Limb (tissue), 2 donors: ENCODE measurements around the gene SARS2.
"Not testable (repeated sequence)": the region's sequence is repeated elsewhere in the genome, so short reads cannot be mapped to it uniquely, and the experiment has no call there.

Experiments used
- DNase-seq, 2 donors: peaks; one replicate each; pipeline ENCODE4 v3.0.0-alpha.2; 2016; ENCODE audit errors: extremely low spot score in 2 of 2

The SARS2 gene

GRCh38 chr19:38929929-38930775 lies at the start of gene SARS2:
SARS2 (minus strand) TSS chr19:38930763; CDS start chr19:38930736, 27 bp downstream.
- peak; percentile 94 to 98 for DNase-seq

- no peak for DNase-seq
Measured at GRCh38 chr19:38979812-38980211, 49.2 kb upstream of the SARS2 start.

- no peak for DNase-seq
Measured at GRCh38 chr19:38978326-38978689, 47.7 kb upstream of the SARS2 start.

- no peak for DNase-seq
Measured at GRCh38 chr19:38977445-38978325, 47.1 kb upstream of the SARS2 start.

GRCh38 chr19:38975861-38976271 lies 45.3 kb upstream of the SARS2 start:
- peak in 1 of 2 donors; percentile 36 for DNase-seq

GRCh38 chr19:38975214-38975860 lies 44.8 kb upstream of the SARS2 start, which contains the start of gene FBXO17:
FBXO17 (minus strand) TSS chr19:38975742; CDS start chr19:38950319, 25,423 bp downstream.
- peak; percentile 73 to 84 for DNase-seq

- DNase-seq = peak in 1 of 2 donors; percentile 34
Measured at GRCh38 chr19:38974624-38975213, 44.2 kb upstream of the SARS2 start.

- DNase-seq = no peak
Measured at GRCh38 chr19:38971672-38972071, 41.1 kb upstream of the SARS2 start.

GRCh38 chr19:38970664-38971532 lies 40.3 kb upstream of the SARS2 start:
- DNase-seq = no peak

GRCh38 chr19:38966149-38966548 lies 35.6 kb upstream of the SARS2 start:
- not testable (repeated sequence) for DNase-seq

GRCh38 chr19:38964738-38965137 lies 34.2 kb upstream of the SARS2 start:
- DNase-seq = no peak

GRCh38 chr19:38959618-38960017 lies 29.1 kb upstream of the SARS2 start:
- DNase-seq = no peak

- no peak for DNase-seq
Measured at GRCh38 chr19:38958301-38958700, 27.7 kb upstream of the SARS2 start.

- no peak for DNase-seq
Measured at GRCh38 chr19:38956264-38956663, 25.7 kb upstream of the SARS2 start.

GRCh38 chr19:38953677-38954076 lies 23.1 kb upstream of the SARS2 start:
- DNase-seq = no peak

GRCh38 chr19:38952395-38953165 lies 22.0 kb upstream of the SARS2 start:
- no peak for DNase-seq

- DNase-seq = no peak
Measured at GRCh38 chr19:38951187-38951586, 20.6 kb upstream of the SARS2 start.

GRCh38 chr19:38949580-38950367 lies 19.2 kb upstream of the SARS2 start:
- DNase-seq = peak; percentile 81 to 95
